Hepatocyte (in vitro differentiated cells): Measurements from ENCODE around the gene ANO1. TPM values are rescaled to one million over a fixed set of nuclear protein-coding genes. Genes with fewer than 3 reads are reported as not detected.

ENCODE experiments used
- DNase-seq: peaks from one replicate; pipeline ENCODE4 v3.0.0-alpha.2; 2016; ENCODE audit warnings: low spot score
- H2AFZ ChIP-seq: fragments of 200-600 bp; sonication (generic); 2 replicates; pipeline ENCODE4 v1.6.0; 2016; ENCODE audit warnings: antibody characterized with exemption, mild to moderate bottlenecking
- H3K27ac ChIP-seq: fragments of 200-600 bp; sonication (generic); 2 replicates; pipeline ENCODE4 v1.5.1; 2016; ENCODE audit warnings: mild to moderate bottlenecking
- H3K27me3 ChIP-seq: fragments of 200-600 bp; sonication (generic); 2 replicates; pipeline ENCODE4 v1.6.1; 2016
- H3K36me3 ChIP-seq: fragments of 200-600 bp; sonication (generic); replicated peaks from 2 replicates; pipeline ENCODE4 v1.5.1; 2016; ENCODE audit warnings: low read depth; ENCODE audit not compliant: insufficient read depth
- H3K4me1 ChIP-seq: fragments of 200-600 bp; sonication (generic); 2 replicates; pipeline ENCODE4 v1.5.1; 2016; ENCODE audit warnings: mild to moderate bottlenecking, moderate library complexity; ENCODE audit not compliant: insufficient read depth
- H3K4me2 ChIP-seq: fragments of 200-600 bp; sonication (generic); 2 replicates; pipeline ENCODE4 v1.6.0; 2016
- H3K4me3 ChIP-seq: fragments of 200-600 bp; sonication (generic); 2 replicates; pipeline ENCODE4 v1.5.1; 2016; ENCODE audit warnings: mild to moderate bottlenecking
- H3K79me2 ChIP-seq: fragments of 200-600 bp; sonication (generic); 2 replicates; pipeline ENCODE4 v1.6.0; 2017; ENCODE audit warnings: mild to moderate bottlenecking
- H3K9me2 ChIP-seq: fragments of 200-600 bp; sonication (generic); replicated peaks from 2 replicates; pipeline ENCODE4 v1.6.0; 2017; ENCODE audit warnings: mild to moderate bottlenecking; ENCODE audit not compliant: insufficient read depth
- H3K9me3 ChIP-seq: fragments of 200-600 bp; sonication (generic); 2 replicates; pipeline ENCODE4 v1.5.1; 2016; ENCODE audit warnings: low read depth, mild to moderate bottlenecking
- H4K20me1 ChIP-seq: fragments of 200-600 bp; sonication (generic); 2 replicates; pipeline ENCODE4 v1.6.0; 2016; ENCODE audit warnings: mild to moderate bottlenecking; ENCODE audit not compliant: insufficient read depth, poor library complexity, severe bottlenecking
- EZH2 ChIP-seq: fragments of 200-600 bp; sonication (generic); IDR thresholded peaks from 2 replicates; pipeline ENCODE4 v1.6.1; 2016; ENCODE audit warnings: antibody characterized with exemption, mild to moderate bottlenecking, borderline replicate concordance
- EZH2phosphoT487 ChIP-seq: fragments of 200-600 bp; sonication (generic); IDR thresholded peaks from one replicate; pipeline ENCODE4 v1.6.1; 2018; ENCODE audit warnings: antibody characterized with exemption, mild to moderate bottlenecking, low read depth, moderate library complexity; ENCODE audit not compliant: unreplicated experiment, severe bottlenecking
- WGBS: methylation state at CpG from one replicate; pipeline ENCODE4 v1.1.6; 2016; ENCODE audit warnings: low lambda C conversion rate; ENCODE audit errors: missing lambda C conversion rate; 5-methylcytosine and 5-hydroxymethylcytosine counted together
- polyA plus RNA-seq: library from polyadenylated mRNA; unstranded; fragments of >200 nt; fragmentation: Nextera tagmentation; extraction: Ambion mirVana; gene quantifications from 2 replicates; pipeline ENCODE4 v1.2.1, GENCODE V29; 2016
- total RNA-seq: library from RNA; depleted of rRNA; stranded (reverse); fragments of >200 nt; gene quantifications from 2 replicates; pipeline ENCODE4 v1.2.3, GENCODE V29; 2014
- TF ChIP-seq, protein P1 (sequence below): fragments of 200-600 bp; sonication (generic); IDR thresholded peaks from 2 replicates; pipeline ENCODE4 v1.5.1; 2016; ENCODE audit warnings: antibody characterized with exemption, mild to moderate bottlenecking; ENCODE audit not compliant: poor library complexity

The ANO1 gene
- total and polyA plus RNA-seq, 2 experiments from 2014 or later = 6.2 to 12.1 TPM

- TF ChIP-seq EZH2 = no peak
- TF ChIP-seq, protein P1, sequence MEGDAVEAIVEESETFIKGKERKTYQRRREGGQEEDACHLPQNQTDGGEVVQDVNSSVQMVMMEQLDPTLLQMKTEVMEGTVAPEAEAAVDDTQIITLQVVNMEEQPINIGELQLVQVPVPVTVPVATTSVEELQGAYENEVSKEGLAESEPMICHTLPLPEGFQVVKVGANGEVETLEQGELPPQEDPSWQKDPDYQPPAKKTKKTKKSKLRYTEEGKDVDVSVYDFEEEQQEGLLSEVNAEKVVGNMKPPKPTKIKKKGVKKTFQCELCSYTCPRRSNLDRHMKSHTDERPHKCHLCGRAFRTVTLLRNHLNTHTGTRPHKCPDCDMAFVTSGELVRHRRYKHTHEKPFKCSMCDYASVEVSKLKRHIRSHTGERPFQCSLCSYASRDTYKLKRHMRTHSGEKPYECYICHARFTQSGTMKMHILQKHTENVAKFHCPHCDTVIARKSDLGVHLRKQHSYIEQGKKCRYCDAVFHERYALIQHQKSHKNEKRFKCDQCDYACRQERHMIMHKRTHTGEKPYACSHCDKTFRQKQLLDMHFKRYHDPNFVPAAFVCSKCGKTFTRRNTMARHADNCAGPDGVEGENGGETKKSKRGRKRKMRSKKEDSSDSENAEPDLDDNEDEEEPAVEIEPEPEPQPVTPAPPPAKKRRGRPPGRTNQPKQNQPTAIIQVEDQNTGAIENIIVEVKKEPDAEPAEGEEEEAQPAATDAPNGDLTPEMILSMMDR = peak; percentile 39
- no peaks in the 10 kb centered on the region for H3K36me3 ChIP-seq
- H2AFZ ChIP-seq = no peak overlapping the region
- H3K4me3 ChIP-seq = no peak overlapping the region
- no peaks in the 10 kb centered on the region for H3K27me3 ChIP-seq
- DNase-seq = peak; percentile 23
- no peaks in the 10 kb centered on the region for H3K4me1 ChIP-seq
- no peak overlapping the region for H3K4me2 ChIP-seq
- 52% methylated on average over 10 of the region's 12 CpGs for WGBS
- no peaks in the 10 kb centered on the region for H4K20me1 ChIP-seq
- H3K27ac ChIP-seq = no peak overlapping the region
- H3K9me2 ChIP-seq = no peaks in the 10 kb centered on the region
- H3K9me3 ChIP-seq = peaks cover 10% of the 10 kb centered on the region
- no peaks in the 10 kb centered on the region for H3K79me2 ChIP-seq
Observed at GRCh38 chr11:70048279-70049024, 29.7 kb upstream of the ANO1 start.

GRCh38 chr11:70049045-70049444 is 29.1 kb upstream of the ANO1 start:
- no peaks in the 10 kb centered on the region for H3K9me2 ChIP-seq
- TF ChIP-seq, protein P1 = no peak
- TF ChIP-seq EZH2 = no peak
- no peak for TF ChIP-seq EZH2phosphoT487

GRCh38 chr11:70050243-70050642 is 27.9 kb upstream of the ANO1 start:
- H3K27ac ChIP-seq = no peak overlapping the region
- no peaks in the 10 kb centered on the region for H3K27me3 ChIP-seq
- DNase-seq = no peak
- no peak overlapping the region for H2AFZ ChIP-seq
- H3K9me2 ChIP-seq = no peaks in the 10 kb centered on the region
- 88% methylated on average over 7 of the region's 7 CpGs for WGBS
- no peaks in the 10 kb centered on the region for H3K36me3 ChIP-seq
- no peaks in the 10 kb centered on the region for H3K79me2 ChIP-seq
- TF ChIP-seq, protein P1 = no peak
- TF ChIP-seq EZH2 = no peak
- TF ChIP-seq EZH2phosphoT487 = no peak
- no peak overlapping the region for H3K4me2 ChIP-seq
- H4K20me1 ChIP-seq = no peaks in the 10 kb centered on the region
- H3K4me1 ChIP-seq = no peaks in the 10 kb centered on the region
- H3K4me3 ChIP-seq = no peak overlapping the region
- peaks cover 3% of the 10 kb centered on the region for H3K9me3 ChIP-seq

More at GRCh38 chr11:70049045-70049444, 29.1 kb upstream of the ANO1 start:
- H3K4me3 ChIP-seq = no peak overlapping the region
- no peaks in the 10 kb centered on the region for H3K36me3 ChIP-seq
- H3K4me1 ChIP-seq = no peaks in the 10 kb centered on the region
- no peak for DNase-seq
- no peaks in the 10 kb centered on the region for H3K27me3 ChIP-seq
- no peak overlapping the region for H2AFZ ChIP-seq
- no peak overlapping the region for H3K4me2 ChIP-seq
- WGBS = 83% methylated on average over 5 of the region's 5 CpGs
- no peak overlapping the region for H3K27ac ChIP-seq
- no peaks in the 10 kb centered on the region for H3K79me2 ChIP-seq
- no peaks in the 10 kb centered on the region for H4K20me1 ChIP-seq
- H3K9me3 ChIP-seq = peaks cover 5% of the 10 kb centered on the region

DNA sequence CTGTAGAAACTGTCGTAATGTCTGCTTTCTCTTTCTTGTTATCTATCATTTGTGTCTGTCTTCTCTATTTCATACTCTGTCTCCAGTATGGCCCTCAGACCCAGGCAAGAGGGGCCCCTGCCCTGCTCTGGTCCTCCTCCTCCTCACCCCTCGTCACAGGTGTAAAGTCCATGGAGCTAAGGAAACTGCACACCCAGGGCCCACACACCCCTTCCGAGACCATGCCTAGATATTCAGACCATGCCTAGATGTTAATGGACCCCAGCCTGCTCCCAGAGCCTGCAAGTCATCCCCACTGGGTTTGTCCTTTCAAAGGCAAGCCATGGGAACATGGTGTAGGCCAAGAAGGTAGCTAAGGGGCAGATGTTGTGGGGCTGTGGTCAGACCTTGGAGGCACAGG is 24.1 kb upstream of the ANO1 start:
- no peaks in the 10 kb centered on the region for H3K27me3 ChIP-seq
- TF ChIP-seq EZH2phosphoT487 (no peak), EZH2 (no peak)
- TF ChIP-seq, protein P1 = no peak
- H3K79me2 ChIP-seq = no peaks in the 10 kb centered on the region
- H4K20me1 ChIP-seq = no peaks in the 10 kb centered on the region
- no peak overlapping the region for H2AFZ ChIP-seq
- H3K9me3 ChIP-seq = peaks cover 3% of the 10 kb centered on the region
- H3K4me1 ChIP-seq = no peaks in the 10 kb centered on the region
- WGBS = 88% methylated on average over 3 of the region's 3 CpGs
- H3K36me3 ChIP-seq = no peaks in the 10 kb centered on the region
- DNase-seq = no peak
- H3K27ac ChIP-seq = no peak overlapping the region
- H3K4me3 ChIP-seq = no peak overlapping the region
- H3K9me2 ChIP-seq = no peaks in the 10 kb centered on the region
- no peak overlapping the region for H3K4me2 ChIP-seq
